OCI-LY7 (cell line): ENCODE measurements around the gene RRBP1. TPM values are rescaled to one million over a fixed set of nuclear protein-coding genes. Genes with fewer than 3 reads are reported as not detected.
"Not testable (repeated sequence)": the region's sequence is repeated elsewhere in the genome, so short reads cannot be mapped to it uniquely, and the experiment has no call there.

Experiments
- BruUV-seq: library from RNA; stranded (reverse); fragments of 400-500 nt; replicated peaks from 2 replicates; lab custom pipeline; 2021; lab: Mats Ljungman, UMichigan
- CTCF ChIA-PET: fragments of 300-600 bp; sonication (Branson Sonifier 250); formaldehyde crosslinking; loops from one replicate; lab custom pipeline; 2022; ENCODE audit warnings: antibody characterized with exemption; ENCODE audit not compliant: unreplicated experiment; lab: Charles Lee
- POLR2A ChIA-PET: fragments of 300-600 bp; sonication (Branson Sonifier 250); formaldehyde crosslinking; loops from one replicate; lab custom pipeline; 2022; ENCODE audit warnings: antibody characterized with exemption; lab: Charles Lee
- DNase-seq: peaks from one replicate; pipeline ENCODE4 v3.0.0-alpha.2; 2015; ENCODE audit warnings: low spot score
- H2AFZ ChIP-seq: fragments of 200-600 bp; sonication (generic), shearing (Covaris generic); 2 replicates; pipeline ENCODE4 v1.6.1; 2014; ENCODE audit warnings: mild to moderate bottlenecking, antibody characterized with exemption, low read length, moderate library complexity
- H3K27ac ChIP-seq: fragments of 200-600 bp; sonication (generic); 2 replicates; pipeline ENCODE4 v1.5.1; 2014; ENCODE audit warnings: mixed run types, low read depth, mild to moderate bottlenecking, moderate library complexity, low read length, inconsistent platforms; ENCODE audit not compliant: poor library complexity, severe bottlenecking
- H3K36me3 ChIP-seq: fragments of 200-600 bp; sonication (generic); 2 replicates; pipeline ENCODE4 v1.6.1; 2014; ENCODE audit warnings: mild to moderate bottlenecking, antibody characterized with exemption, low read length, moderate library complexity, mixed read lengths; ENCODE audit not compliant: insufficient read depth
- H3K4me1 ChIP-seq: fragments of 200-600 bp; sonication (generic); 2 replicates; pipeline ENCODE4 v1.5.1; 2014; ENCODE audit warnings: mild to moderate bottlenecking, low read length; ENCODE audit not compliant: insufficient read depth, poor library complexity, severe bottlenecking
- H3K4me2 ChIP-seq: fragments of 200-600 bp; sonication (generic); 2 replicates; pipeline ENCODE4 v1.6.1; 2014; ENCODE audit warnings: mild to moderate bottlenecking, low read length
- H3K4me3 ChIP-seq: fragments of 200-600 bp; sonication (generic); 2 replicates; pipeline ENCODE4 v1.5.1; 2014; ENCODE audit warnings: mild to moderate bottlenecking, low read depth, low read length; ENCODE audit not compliant: poor library complexity, severe bottlenecking
- H3K79me2 ChIP-seq: fragments of 200-600 bp; sonication (generic); 2 replicates; pipeline ENCODE4 v1.6.1; 2016; ENCODE audit warnings: low read depth, mild to moderate bottlenecking, low read length, moderate library complexity, mixed read lengths; ENCODE audit not compliant: insufficient read depth
- H3K9me2 ChIP-seq: fragments of 200-600 bp; sonication (generic); 2 replicates; pipeline ENCODE4 v1.6.1; 2016; ENCODE audit warnings: mild to moderate bottlenecking, low read length, mixed read lengths; ENCODE audit not compliant: insufficient read depth
- H3K9me3 ChIP-seq: fragments of 200-600 bp; sonication (generic); 2 replicates; pipeline ENCODE4 v1.6.1; 2014; ENCODE audit warnings: mild to moderate bottlenecking, mixed run types, low read length, mixed read lengths
- H4K20me1 ChIP-seq: fragments of 200-600 bp; sonication (generic); 2 replicates; pipeline ENCODE4 v1.6.1; 2014; ENCODE audit warnings: mild to moderate bottlenecking, antibody characterized with exemption, low read length, moderate library complexity, mixed read lengths; ENCODE audit not compliant: insufficient read depth
- EZH2phosphoT487 ChIP-seq: fragments of 200-600 bp; sonication (generic); IDR thresholded peaks from 2 replicates; pipeline ENCODE4 v1.6.1; 2018; ENCODE audit warnings: low read depth, borderline replicate concordance, mild to moderate bottlenecking, mixed run types, antibody characterized with exemption, low read length, moderate library complexity, mixed read lengths
- intact Hi-C: fragments of 100-400 bp; cut with micrococcal nuclease; formaldehyde crosslinking; loops from one replicate; pipeline ENCODE4 v1.10.0; 2022; ENCODE audit not compliant: unreplicated experiment
- total RNA-seq, 2 experiments: library from RNA; depleted of rRNA in 1 of 2; stranded (reverse); fragments of >200 nt in 1 of 2; shearing (Covaris generic) in 1 of 2; gene quantifications; 2 replicates each; pipeline ENCODE4 v1.2.3, GENCODE V29; 2014 to 2022
- TF ChIP-seq, protein P1 (sequence below): fragments of 200-600 bp; sonication (generic); conservative IDR thresholded peaks from 2 replicates; pipeline ENCODE4 v1.5.1; 2014; ENCODE audit warnings: mild to moderate bottlenecking, antibody characterized with exemption, low read length, moderate library complexity, mixed read lengths

RRBP1 gene
- total RNA-seq, 2 experiments from 2014 or later: 13.6 to 46.3 TPM

DNA sequence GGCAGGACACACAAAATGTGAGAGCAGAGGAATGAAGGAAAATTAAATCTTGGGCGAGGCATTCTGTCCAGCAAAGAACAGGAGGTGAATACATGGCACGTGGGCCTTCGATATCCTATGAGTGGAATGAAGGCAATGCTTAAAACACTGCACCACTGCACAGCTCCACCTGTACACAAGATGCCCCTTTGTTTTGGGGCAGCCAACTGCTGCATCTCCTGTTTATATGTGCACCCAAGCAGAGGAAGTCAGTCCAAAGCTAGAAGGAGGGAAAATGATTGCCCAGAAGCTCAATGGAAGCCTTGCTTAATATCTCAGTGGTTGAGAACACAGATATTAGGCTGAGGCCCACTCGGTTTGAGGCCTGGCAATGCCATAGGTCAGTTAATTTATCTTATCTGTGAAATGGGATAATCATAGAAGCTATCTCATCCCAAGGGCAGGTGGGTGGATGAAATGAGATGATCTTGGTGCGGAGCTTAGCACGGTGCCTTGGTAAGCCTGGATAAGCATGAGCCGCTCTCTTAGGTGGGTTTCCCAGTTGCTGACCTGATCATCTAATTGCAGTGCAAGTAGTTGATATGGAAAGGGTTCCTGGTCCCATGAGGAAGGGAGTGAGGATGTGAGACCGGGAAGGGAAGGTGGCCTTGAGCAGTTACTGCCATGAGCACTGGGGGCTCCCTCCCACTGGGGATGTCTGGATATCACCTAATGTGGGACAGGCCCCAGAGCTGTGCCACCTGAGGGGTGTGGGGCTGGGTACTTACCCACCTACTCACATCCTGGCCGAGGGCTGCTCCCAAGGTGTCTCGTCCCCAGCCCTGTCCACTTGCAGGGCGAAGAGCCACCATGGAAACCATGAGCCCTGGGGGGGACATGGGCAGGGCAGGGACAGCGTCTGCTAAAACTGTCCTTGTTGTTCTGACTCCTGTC, 27.6 kb upstream of the RRBP1 start:
- peak; percentile 7 for DNase-seq
- H3K9me3 ChIP-seq: no peaks in the 10 kb centered on the region
- H3K4me3 ChIP-seq: no peak overlapping the region
- no peak overlapping the region for H3K4me2 ChIP-seq
- H3K36me3 ChIP-seq: no peaks in the 10 kb centered on the region
- no peaks in the 10 kb centered on the region for H3K79me2 ChIP-seq
- no peaks in the 10 kb centered on the region for H3K9me2 ChIP-seq
- no peak for TF ChIP-seq EZH2phosphoT487
- TF ChIP-seq, protein P1, sequence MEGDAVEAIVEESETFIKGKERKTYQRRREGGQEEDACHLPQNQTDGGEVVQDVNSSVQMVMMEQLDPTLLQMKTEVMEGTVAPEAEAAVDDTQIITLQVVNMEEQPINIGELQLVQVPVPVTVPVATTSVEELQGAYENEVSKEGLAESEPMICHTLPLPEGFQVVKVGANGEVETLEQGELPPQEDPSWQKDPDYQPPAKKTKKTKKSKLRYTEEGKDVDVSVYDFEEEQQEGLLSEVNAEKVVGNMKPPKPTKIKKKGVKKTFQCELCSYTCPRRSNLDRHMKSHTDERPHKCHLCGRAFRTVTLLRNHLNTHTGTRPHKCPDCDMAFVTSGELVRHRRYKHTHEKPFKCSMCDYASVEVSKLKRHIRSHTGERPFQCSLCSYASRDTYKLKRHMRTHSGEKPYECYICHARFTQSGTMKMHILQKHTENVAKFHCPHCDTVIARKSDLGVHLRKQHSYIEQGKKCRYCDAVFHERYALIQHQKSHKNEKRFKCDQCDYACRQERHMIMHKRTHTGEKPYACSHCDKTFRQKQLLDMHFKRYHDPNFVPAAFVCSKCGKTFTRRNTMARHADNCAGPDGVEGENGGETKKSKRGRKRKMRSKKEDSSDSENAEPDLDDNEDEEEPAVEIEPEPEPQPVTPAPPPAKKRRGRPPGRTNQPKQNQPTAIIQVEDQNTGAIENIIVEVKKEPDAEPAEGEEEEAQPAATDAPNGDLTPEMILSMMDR: no peak
- no peak overlapping the region for H2AFZ ChIP-seq
- no peaks in the 10 kb centered on the region for H4K20me1 ChIP-seq
- no peaks in the 10 kb centered on the region for H3K4me1 ChIP-seq
- H3K27ac ChIP-seq: no peak overlapping the region
- ChIA-PET CTCF (no interaction called here), POLR2A (no interaction called here)
- intact Hi-C loops: no loop called here
- no TSS peak for BruUV-seq

DNA sequence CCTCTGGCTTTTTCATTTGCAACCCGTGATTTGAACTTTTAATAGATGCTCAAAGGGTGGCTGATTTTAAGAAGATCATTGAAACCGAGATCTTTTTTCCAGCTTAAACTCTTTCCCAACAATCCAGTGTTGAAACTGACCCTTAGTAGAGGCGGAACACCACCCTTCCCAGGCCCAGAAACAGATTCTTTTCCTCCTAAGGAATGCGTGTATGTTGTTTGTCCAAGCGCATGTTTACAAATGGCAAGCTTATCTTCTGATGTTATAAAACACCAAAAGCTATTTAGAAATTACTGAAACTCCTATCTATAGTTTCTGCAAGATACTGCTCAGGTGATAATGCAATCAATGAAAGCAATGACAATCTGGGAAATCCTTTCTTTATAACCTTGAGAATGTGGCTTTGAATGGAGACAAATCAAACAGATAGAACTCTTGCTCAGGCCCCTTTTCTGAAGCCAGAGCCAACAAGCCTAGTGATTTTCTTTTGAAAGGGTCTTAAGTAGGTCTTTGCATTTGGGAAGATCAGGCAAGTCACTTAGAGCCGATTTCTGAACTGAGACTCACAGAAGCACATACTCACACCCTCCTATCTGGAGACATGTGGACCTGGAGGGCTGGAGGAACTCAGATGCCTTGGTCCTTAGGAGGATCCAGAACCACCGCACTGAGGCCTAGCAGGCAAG, 26.8 kb upstream of the RRBP1 start:
- intact Hi-C loops: no loop called here
- no peaks in the 10 kb centered on the region for H3K9me3 ChIP-seq
- no peak overlapping the region for H3K27ac ChIP-seq
- H3K4me2 ChIP-seq: no peak overlapping the region
- H3K79me2 ChIP-seq: no peaks in the 10 kb centered on the region
- no TSS peak for BruUV-seq
- DNase-seq: no peak
- H4K20me1 ChIP-seq: no peaks in the 10 kb centered on the region
- TF ChIP-seq, protein P1: no peak
- no peak for TF ChIP-seq EZH2phosphoT487
- no peaks in the 10 kb centered on the region for H3K9me2 ChIP-seq
- H2AFZ ChIP-seq: no peak overlapping the region
- ChIA-PET POLR2A (interaction anchor here (0.5 kb wide), 1 partner anchor 151 kb away, joined by 3 read pairs; no protein-coding TSS in a partner anchor), CTCF (no interaction called here)
- H3K4me1 ChIP-seq: no peaks in the 10 kb centered on the region
- H3K36me3 ChIP-seq: no peaks in the 10 kb centered on the region
- no peak overlapping the region for H3K4me3 ChIP-seq

DNA sequence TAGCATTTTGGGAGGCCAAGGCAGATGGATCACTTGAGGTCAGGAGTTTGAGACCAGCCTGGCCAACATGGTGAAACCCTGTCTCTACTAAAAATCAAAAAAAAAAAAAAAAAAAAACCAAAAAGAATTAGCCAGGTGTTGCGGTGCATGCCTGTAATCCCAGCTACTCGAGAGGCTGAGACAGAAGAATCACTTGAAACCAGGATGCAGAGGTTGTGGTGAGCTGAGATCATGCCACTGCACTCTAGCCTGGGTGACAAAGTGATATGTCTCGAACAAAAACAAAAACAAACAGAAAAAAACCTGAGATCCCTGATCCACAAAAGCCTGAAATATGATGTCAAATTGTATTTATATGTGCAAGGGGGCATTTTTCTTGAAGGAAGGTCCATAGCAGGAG, 25.9 kb upstream of the RRBP1 start:
- H3K36me3 ChIP-seq, POLR2A ChIA-PET, H3K27ac ChIP-seq, H3K4me2 ChIP-seq, H4K20me1 ChIP-seq, H3K4me1 ChIP-seq, H2AFZ ChIP-seq, intact Hi-C loops, H3K4me3 ChIP-seq, BruUV-seq, H3K9me3 ChIP-seq, H3K79me2 ChIP-seq, H3K9me2 ChIP-seq, DNase-seq: not testable (repeated sequence)
- CTCF ChIA-PET: interaction anchor here (0.6 kb wide), 1 partner anchor 746 kb away, joined by 4 read pairs; no protein-coding TSS in a partner anchor
